ENCODE data around the gene DIP2C. TPM values are rescaled to one million over a fixed set of nuclear protein-coding genes. Genes with fewer than 3 reads are reported as not detected.

DIP2C gene
- total RNA-seq, 1 experiment from 2014 or later = 11.0 TPM

DNA sequence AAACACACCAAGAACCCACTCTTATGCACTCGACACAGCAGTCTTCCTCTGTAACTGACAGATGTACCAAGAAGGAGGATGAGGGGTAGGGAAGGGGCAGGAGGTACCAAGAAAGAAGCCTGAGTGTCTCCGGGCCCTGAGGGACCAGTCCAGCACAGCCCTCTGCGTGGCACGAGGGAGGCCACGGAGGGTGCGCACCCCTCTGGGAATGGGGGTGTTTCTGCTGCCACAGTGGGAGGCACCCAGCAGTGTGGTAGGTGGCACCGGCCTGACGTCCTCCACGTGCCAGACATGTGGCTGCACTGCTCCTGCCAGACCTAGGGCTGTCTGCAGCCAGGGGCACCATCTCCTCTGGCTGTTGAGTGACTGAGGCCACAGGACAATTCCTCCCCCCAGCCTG, 399.9 kb downstream of the DIP2C start (continued):
- TF ChIP-seq, protein P1, sequence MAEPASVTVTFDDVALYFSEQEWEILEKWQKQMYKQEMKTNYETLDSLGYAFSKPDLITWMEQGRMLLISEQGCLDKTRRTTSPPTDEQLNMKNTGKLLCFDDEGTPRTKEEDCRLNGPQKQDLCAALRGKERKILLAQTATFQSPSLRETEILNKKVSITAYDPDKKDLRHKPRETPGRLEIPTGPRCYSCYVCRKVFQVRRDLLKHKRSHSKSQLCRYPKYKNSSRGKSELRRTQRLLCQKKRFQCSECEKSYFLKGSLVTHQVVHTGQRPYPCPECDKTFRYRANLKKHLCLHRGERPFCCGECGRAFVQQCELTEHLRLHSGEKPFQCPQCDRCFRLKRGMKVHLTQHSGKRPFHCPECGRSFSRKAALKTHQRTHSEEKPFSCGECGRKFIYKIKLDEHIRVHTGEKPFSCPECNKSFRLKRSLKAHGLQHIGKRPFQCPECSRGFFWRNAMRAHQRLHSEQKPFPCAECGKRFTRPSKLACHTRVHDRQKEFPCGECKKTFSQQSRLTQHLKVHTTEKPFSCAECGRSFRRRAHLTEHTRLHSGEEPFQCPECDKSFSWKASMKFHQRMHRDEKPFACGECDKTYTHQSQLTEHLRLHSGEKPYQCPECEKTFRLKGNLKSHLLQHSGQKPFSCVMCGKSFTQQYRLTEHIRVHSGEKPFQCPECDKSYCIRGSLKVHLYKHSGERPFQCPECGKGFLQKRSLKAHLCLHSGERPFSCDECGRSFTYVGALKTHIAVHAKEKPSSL (CRISPR knock-in tag; conservative IDR thresholded peaks at IDR 0.05) = no peak
- no peak for TF ChIP-seq ZNF396 (CRISPR knock-in tag; IDR thresholded peaks at IDR 0.05; ENCODE audit: borderline replicate concordance)
- TF ChIP-seq, protein P2, sequence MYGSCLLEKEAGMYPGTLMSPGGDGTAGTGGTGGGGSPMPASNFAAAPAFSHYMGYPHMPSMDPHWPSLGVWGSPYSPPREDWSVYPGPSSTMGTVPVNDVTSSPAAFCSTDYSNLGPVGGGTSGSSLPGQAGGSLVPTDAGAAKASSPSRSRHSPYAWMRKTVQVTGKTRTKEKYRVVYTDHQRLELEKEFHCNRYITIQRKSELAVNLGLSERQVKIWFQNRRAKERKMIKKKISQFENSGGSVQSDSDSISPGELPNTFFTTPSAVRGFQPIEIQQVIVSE (CRISPR knock-in tag; IDR thresholded peaks at IDR 0.05; ENCODE audit: borderline replicate concordance) = no peak

DNA sequence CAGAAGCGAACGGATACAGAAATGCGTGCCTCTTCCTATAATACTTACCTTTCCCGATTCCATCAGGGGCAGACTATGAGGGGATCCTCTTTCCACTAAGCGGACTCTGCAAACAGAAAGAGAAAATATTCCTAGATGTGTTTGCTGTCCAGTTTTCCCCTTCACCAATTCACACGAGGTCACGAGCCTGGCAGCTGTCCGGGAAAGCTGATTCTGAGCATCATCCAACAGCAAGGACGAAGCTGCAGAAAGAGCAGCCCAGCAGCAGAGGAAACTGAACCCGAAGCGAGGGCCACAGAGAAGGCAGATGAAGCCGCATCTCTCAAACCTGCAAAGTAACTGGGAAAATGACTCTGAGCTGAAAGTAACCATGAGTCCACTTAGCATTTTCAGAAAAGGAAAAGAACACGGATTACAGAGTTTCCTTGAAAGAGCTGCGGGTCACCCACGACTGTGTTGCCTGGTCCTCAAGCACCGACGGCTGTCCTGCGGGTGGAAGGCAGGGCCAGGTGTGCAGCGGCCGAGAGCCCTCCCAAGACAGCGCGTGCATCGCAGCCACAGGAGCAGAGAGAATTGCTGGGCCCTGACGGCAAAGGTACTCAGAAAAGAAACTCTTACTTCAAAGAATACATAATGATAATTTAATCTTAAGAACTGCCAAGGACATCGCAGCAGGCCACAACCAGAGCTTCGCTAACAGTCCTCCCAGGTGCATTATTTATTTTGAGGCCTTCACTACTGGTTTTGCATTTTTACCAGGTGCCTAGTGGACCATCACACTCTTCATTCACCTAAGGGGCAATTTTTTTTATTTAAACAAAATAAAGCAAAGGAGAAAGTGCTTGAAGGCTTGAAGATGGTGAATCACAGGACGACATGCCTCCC, 400.9 kb downstream of the DIP2C start:
- DNase-seq (ENCODE audit: low spot score) (no peak), ATAC-seq (no peak)
- ChIA-PET POLR2A (no interaction called here), CTCF (interaction anchor here (0.9 to 1.1 kb wide), 3 partner anchors 14 to 23 kb away, joined by 3 to 4 read pairs (median 3); no protein-coding TSS in a partner anchor)
- Mint-ChIP-seq H3K36me3 (no peaks in the 10 kb centered on the region), H3K27ac (no peak overlapping the region), H3K9me3 (no peaks in the 10 kb centered on the region), H3K27me3 (ENCODE audit: low read depth) (no peaks in the 10 kb centered on the region; the same call in 1 of the 2 replicates), H3K4me3 (no peak overlapping the region), H3K4me1 (no peaks in the 10 kb centered on the region)
- TF ChIP-seq HMGA2 (CRISPR knock-in tag; IDR thresholded peaks at IDR 0.05) (no peak), ATF1 (CRISPR knock-in tag; IDR thresholded peaks at IDR 0.05) (no peak), PRRX2 (CRISPR knock-in tag; IDR thresholded peaks at IDR 0.05) (no peak), TEAD4 (CRISPR knock-in tag; IDR thresholded peaks at IDR 0.05) (no peak), NFATC4 (CRISPR knock-in tag; IDR thresholded peaks at IDR 0.05) (no peak)
- TF ChIP-seq, protein P3, sequence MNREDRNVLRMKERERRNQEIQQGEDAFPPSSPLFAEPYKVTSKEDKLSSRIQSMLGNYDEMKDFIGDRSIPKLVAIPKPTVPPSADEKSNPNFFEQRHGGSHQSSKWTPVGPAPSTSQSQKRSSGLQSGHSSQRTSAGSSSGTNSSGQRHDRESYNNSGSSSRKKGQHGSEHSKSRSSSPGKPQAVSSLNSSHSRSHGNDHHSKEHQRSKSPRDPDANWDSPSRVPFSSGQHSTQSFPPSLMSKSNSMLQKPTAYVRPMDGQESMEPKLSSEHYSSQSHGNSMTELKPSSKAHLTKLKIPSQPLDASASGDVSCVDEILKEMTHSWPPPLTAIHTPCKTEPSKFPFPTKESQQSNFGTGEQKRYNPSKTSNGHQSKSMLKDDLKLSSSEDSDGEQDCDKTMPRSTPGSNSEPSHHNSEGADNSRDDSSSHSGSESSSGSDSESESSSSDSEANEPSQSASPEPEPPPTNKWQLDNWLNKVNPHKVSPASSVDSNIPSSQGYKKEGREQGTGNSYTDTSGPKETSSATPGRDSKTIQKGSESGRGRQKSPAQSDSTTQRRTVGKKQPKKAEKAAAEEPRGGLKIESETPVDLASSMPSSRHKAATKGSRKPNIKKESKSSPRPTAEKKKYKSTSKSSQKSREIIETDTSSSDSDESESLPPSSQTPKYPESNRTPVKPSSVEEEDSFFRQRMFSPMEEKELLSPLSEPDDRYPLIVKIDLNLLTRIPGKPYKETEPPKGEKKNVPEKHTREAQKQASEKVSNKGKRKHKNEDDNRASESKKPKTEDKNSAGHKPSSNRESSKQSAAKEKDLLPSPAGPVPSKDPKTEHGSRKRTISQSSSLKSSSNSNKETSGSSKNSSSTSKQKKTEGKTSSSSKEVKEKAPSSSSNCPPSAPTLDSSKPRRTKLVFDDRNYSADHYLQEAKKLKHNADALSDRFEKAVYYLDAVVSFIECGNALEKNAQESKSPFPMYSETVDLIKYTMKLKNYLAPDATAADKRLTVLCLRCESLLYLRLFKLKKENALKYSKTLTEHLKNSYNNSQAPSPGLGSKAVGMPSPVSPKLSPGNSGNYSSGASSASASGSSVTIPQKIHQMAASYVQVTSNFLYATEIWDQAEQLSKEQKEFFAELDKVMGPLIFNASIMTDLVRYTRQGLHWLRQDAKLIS (CRISPR knock-in tag; IDR thresholded peaks at IDR 0.05; ENCODE audit: borderline replicate concordance) = no peak
- TF ChIP-seq, protein P4, sequence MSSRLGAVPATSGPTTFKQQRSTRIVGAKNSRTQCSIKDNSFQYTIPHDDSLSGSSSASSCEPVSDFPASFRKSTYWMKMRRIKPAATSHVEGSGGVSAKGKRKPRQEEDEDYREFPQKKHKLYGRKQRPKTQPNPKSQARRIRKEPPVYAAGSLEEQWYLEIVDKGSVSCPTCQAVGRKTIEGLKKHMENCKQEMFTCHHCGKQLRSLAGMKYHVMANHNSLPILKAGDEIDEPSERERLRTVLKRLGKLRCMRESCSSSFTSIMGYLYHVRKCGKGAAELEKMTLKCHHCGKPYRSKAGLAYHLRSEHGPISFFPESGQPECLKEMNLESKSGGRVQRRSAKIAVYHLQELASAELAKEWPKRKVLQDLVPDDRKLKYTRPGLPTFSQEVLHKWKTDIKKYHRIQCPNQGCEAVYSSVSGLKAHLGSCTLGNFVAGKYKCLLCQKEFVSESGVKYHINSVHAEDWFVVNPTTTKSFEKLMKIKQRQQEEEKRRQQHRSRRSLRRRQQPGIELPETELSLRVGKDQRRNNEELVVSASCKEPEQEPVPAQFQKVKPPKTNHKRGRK (CRISPR knock-in tag; IDR thresholded peaks at IDR 0.05; ENCODE audit: borderline replicate concordance) = no peak

DNA sequence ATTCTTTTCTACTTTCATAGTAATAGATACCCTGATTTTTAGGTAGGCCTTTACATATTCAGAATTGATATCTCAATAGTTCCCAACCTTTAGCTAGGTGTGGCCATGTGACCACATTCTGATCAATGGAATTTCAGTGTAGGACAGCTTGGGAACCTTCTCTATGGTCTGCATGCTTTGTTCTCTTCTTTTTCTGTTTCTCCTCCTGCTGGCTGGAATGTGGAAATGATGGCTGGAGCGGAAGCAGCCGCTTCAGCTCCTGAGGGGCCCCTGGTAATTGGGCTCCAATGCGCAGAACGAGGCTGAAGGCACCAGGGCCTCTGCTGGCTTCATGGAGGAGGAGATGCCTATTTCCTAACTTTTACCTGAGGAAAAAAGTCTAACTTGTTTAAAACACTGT, 401.7 kb downstream of the DIP2C start:
- Mint-ChIP-seq H3K4me3 (no peak overlapping the region), H3K9me3 (no peaks in the 10 kb centered on the region), H3K4me1 (peaks cover 7% of the 10 kb centered on the region), H3K36me3 (no peaks in the 10 kb centered on the region), H3K27me3 (ENCODE audit: low read depth) (no peaks in the 10 kb centered on the region; the same call in 1 of the 2 replicates), H3K27ac (no peak overlapping the region)
- ChIA-PET POLR2A (no interaction called here), CTCF (interaction anchor here (0.9 to 1.1 kb wide), 3 partner anchors 15 to 24 kb away, joined by 3 to 4 read pairs (median 3); no protein-coding TSS in a partner anchor)
- DNase-seq (ENCODE audit: low spot score) (peak; percentile 49), ATAC-seq (peak; percentile 81)
- TF ChIP-seq ZNF121 (CRISPR knock-in tag; IDR thresholded peaks at IDR 0.05) = no peak
- no peak for TF ChIP-seq FOXK1 (CRISPR knock-in tag; IDR thresholded peaks at IDR 0.05)
- no peak for TF ChIP-seq OVOL2 (CRISPR knock-in tag; IDR thresholded peaks at IDR 0.05; ENCODE audit: borderline replicate concordance)
- TF ChIP-seq, protein P5, sequence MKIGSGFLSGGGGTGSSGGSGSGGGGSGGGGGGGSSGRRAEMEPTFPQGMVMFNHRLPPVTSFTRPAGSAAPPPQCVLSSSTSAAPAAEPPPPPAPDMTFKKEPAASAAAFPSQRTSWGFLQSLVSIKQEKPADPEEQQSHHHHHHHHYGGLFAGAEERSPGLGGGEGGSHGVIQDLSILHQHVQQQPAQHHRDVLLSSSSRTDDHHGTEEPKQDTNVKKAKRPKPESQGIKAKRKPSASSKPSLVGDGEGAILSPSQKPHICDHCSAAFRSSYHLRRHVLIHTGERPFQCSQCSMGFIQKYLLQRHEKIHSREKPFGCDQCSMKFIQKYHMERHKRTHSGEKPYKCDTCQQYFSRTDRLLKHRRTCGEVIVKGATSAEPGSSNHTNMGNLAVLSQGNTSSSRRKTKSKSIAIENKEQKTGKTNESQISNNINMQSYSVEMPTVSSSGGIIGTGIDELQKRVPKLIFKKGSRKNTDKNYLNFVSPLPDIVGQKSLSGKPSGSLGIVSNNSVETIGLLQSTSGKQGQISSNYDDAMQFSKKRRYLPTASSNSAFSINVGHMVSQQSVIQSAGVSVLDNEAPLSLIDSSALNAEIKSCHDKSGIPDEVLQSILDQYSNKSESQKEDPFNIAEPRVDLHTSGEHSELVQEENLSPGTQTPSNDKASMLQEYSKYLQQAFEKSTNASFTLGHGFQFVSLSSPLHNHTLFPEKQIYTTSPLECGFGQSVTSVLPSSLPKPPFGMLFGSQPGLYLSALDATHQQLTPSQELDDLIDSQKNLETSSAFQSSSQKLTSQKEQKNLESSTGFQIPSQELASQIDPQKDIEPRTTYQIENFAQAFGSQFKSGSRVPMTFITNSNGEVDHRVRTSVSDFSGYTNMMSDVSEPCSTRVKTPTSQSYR (CRISPR knock-in tag; IDR thresholded peaks at IDR 0.05) = no peak
- TF ChIP-seq CREB1 (CRISPR knock-in tag; IDR thresholded peaks at IDR 0.05) = no peak
- no peak for TF ChIP-seq ZNF263 (CRISPR knock-in tag; IDR thresholded peaks at IDR 0.05; ENCODE audit: low read depth)
- TF ChIP-seq PRRX2 (CRISPR knock-in tag; IDR thresholded peaks at IDR 0.05) = no peak
- TF ChIP-seq, protein P6, sequence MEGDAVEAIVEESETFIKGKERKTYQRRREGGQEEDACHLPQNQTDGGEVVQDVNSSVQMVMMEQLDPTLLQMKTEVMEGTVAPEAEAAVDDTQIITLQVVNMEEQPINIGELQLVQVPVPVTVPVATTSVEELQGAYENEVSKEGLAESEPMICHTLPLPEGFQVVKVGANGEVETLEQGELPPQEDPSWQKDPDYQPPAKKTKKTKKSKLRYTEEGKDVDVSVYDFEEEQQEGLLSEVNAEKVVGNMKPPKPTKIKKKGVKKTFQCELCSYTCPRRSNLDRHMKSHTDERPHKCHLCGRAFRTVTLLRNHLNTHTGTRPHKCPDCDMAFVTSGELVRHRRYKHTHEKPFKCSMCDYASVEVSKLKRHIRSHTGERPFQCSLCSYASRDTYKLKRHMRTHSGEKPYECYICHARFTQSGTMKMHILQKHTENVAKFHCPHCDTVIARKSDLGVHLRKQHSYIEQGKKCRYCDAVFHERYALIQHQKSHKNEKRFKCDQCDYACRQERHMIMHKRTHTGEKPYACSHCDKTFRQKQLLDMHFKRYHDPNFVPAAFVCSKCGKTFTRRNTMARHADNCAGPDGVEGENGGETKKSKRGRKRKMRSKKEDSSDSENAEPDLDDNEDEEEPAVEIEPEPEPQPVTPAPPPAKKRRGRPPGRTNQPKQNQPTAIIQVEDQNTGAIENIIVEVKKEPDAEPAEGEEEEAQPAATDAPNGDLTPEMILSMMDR (IDR thresholded peaks at IDR 0.05) = peak; percentile 21; the same call in 1 of the 2 replicates

Data from WTC11 (cell line).